ENCODE data around the gene NME8.
A peak's percentile ranks its signal among the peaks of the same experiment; 100 is the strongest.

The NME8 gene

DNA sequence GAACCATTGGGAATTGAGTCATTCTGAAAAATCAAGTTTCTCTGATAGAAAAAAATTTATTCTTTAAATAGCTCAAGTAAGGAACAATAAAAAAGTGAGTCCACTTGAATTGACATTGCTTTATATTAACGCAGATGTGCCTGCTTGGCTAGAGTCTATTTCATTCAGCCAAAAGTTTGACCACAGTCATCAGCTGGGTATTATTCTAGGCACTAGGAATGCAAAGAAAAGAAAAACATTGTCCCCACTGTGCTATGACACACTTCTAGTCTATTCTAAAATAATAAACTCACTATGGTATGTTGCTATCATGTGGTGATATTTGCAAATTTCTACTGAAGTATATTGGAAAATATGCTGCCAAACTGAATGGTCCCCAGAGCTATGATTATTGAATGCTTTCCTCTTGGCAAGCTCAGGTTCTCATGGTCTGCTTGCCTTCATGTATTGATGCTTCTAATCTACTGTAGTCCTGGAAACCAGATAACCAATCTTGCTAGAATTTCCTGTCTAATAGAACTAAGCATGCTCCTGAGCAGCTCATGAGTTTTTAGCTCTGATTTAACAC, 59.9 kb downstream of the NME8 start:
- Mint-ChIP-seq H3K4me3 (no peak overlapping the region), H3K27me3 (ENCODE audit: low read depth, poor library complexity) (peaks cover 20% of the 10 kb centered on the region), H3K4me1 (no peaks in the 10 kb centered on the region), H3K27ac (no peak overlapping the region), H3K36me3 (ENCODE audit: low read depth) (no peaks in the 10 kb centered on the region), H3K9me3 (no peaks in the 10 kb centered on the region)
- no peak for DNase-seq
- TF ChIP-seq, protein P1, sequence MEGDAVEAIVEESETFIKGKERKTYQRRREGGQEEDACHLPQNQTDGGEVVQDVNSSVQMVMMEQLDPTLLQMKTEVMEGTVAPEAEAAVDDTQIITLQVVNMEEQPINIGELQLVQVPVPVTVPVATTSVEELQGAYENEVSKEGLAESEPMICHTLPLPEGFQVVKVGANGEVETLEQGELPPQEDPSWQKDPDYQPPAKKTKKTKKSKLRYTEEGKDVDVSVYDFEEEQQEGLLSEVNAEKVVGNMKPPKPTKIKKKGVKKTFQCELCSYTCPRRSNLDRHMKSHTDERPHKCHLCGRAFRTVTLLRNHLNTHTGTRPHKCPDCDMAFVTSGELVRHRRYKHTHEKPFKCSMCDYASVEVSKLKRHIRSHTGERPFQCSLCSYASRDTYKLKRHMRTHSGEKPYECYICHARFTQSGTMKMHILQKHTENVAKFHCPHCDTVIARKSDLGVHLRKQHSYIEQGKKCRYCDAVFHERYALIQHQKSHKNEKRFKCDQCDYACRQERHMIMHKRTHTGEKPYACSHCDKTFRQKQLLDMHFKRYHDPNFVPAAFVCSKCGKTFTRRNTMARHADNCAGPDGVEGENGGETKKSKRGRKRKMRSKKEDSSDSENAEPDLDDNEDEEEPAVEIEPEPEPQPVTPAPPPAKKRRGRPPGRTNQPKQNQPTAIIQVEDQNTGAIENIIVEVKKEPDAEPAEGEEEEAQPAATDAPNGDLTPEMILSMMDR (IDR thresholded peaks at IDR 0.05), result no peak

DNA sequence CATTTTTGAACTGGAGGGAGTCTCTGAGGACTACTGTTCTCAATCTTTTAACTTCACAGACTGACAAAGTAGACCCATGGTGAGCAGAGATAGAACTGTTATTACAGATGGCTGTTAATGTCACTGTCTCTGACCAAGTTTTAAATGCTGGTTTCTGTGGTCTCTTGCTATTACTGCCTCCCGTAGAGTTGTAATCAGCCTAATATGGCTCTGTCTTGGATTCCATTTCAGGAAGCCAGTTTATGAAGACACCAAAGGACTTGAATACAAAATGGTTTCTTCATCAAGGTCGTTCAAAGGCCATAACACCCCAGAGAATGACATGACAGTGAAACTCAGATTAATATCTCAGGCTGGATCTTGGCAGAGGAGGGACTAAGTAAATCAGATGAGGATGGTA, 64.4 kb downstream of the NME8 start:
- Mint-ChIP-seq H3K27ac (no peak overlapping the region), H3K4me1 (peaks cover 7% of the 10 kb centered on the region), H3K4me3 (no peak overlapping the region), H3K9me3 (no peaks in the 10 kb centered on the region), H3K27me3 (ENCODE audit: low read depth, poor library complexity) (peaks cover 58% of the 10 kb centered on the region), H3K36me3 (ENCODE audit: low read depth) (no peaks in the 10 kb centered on the region)
- DNase-seq, result no peak
- TF ChIP-seq, protein P1 (IDR thresholded peaks at IDR 0.05), result no peak

DNA sequence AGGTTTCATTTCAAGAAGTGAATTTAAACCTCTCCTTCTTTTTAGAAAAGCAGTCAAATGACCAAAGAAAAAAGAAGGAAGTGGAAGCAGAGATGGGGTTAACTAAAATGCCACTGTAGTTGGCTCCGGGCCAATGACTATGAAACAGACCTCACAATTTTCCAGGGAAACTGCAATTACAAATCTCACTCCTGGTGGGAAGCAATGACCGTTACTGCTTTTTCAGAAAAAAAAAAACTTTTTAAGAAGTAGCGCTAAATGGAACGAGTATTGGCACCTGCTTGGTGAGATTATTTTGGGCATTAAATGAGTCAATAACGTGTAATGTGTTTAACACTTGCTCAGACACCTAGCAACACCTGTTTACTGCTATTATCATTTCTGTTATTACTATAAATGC, 67.0 kb downstream of the NME8 start:
- Mint-ChIP-seq H3K27me3 (ENCODE audit: low read depth, poor library complexity) (peaks cover 85% of the 10 kb centered on the region), H3K4me1 (peaks cover 11% of the 10 kb centered on the region), H3K36me3 (ENCODE audit: low read depth) (no peaks in the 10 kb centered on the region), H3K4me3 (peak overlapping the region; percentile 80), H3K9me3 (no peaks in the 10 kb centered on the region), H3K27ac (no peak overlapping the region)
- TF ChIP-seq, protein P1 (IDR thresholded peaks at IDR 0.05), result no peak
- DNase-seq, result no peak

DNA sequence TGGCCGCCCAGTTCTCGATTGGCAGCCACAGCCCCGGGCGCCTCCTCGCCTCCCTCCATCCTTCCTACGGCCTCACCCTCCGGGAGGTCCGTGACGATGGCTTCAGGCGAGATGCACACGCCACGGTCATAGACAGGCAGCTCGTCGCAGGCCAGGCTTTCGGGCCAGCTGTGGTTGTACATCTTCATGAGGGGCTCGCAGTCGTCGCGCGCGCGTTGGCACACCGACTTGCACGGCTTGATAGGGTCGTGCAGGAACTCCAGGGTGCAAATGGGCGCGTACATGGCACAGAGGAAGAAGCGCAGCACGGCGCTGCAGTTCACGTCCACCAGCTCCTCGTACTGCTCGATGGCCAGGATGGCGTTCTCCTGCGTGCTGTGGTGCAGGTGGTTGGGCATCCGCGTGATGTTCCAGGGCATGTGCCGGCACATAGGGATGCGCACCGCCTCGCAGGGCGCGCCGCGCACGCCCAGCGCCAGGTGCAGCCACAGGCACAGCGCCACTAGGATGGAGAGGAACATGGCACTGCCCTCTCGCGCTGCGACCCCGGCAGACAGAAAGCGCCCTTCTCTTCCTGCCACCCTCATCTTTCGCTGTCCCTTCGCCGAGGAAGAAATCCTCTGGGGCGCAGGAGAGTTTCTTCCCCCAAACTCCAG, 67.7 kb downstream of the NME8 start:
- peak; percentile 8 for DNase-seq
- Mint-ChIP-seq H3K4me3 (peak overlapping the region; percentile 80), H3K27ac (no peak overlapping the region), H3K4me1 (peaks cover 12% of the 10 kb centered on the region), H3K27me3 (ENCODE audit: low read depth, poor library complexity) (peaks cover 87% of the 10 kb centered on the region), H3K9me3 (no peaks in the 10 kb centered on the region), H3K36me3 (ENCODE audit: low read depth) (no peaks in the 10 kb centered on the region)
- TF ChIP-seq, protein P1 (IDR thresholded peaks at IDR 0.05), result no peak

DNA sequence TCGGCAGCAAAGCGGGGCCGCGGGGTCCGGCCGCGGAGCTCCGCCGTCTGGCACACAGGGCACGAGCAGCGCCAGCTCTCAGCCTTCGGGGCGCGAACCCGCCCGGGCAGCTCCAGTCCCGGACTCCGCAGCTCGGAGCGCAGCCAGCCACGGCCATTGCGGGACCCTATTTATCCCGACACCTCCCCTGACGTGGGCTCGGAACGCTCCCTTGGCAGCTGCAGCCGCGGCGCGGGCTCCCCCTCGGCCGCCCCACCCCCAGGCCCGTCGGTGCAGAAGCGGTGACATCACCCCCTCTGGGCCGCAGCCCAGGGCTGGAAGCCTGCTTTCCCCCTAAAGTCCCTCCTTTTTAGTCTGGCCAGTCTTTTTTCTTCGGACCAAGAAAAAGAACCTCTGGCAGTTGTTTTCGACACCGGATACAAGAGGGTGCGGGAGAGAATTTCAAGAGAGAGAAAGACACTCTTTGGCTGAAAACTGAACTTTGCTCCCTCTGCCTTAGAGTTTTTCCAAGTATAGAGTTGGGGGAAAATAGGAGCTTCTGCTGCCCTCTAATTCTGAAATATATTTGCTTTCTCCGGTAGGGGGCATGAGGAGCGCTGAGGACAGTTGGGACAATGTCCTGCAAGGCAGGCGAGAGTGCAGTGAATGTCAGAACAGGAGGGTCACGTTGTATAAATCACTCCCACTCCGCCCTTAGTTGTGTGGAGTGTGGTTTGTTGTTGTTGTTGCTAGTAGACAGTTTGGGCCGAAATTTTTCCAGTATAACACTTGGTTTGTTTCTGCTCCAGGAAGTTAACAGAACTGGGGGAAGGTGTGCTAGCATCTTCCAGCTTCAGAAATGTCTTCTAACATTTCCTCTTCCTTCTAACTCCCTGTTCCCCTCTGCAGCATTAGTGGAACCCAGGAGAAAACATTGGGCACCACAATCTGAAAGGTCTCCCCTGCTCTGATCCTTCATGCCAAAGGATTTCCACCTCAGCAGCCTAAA, 68.6 kb downstream of the NME8 start, which contains the start of gene SFRP4:
Gene SFRP4 (minus strand): TSS at position 145 of the 988 bp plus-strand sequence. CDS start 280 bp downstream, outside the sequence.
- TF ChIP-seq, protein P1 (IDR thresholded peaks at IDR 0.05), result peak; percentile 57
- Mint-ChIP-seq H3K4me3 (peak within 1 kb of the TSS; percentile 80), H3K27me3 (ENCODE audit: low read depth, poor library complexity) (peaks cover 94% of the 10 kb centered on the region), H3K27ac (no peak within 1 kb of the TSS), H3K36me3 (ENCODE audit: low read depth) (no peaks in the 10 kb centered on the region), H3K9me3 (no peaks in the 10 kb centered on the region), H3K4me1 (peaks cover 16% of the 10 kb centered on the region)
- peak; percentile 61 for DNase-seq

Measured in nephron progenitor cell (in vitro differentiated cells).